IMR-90 (cell line): ENCODE measurements around the gene TGFB2. TPM values are rescaled to one million over a fixed set of nuclear protein-coding genes. Genes with fewer than 3 reads are reported as not detected.

Source experiments
- CTCF ChIP-seq: conservative IDR thresholded peaks from 2 replicates; pipeline ENCODE4 v1.5.1; 2012; ENCODE audit warnings: mild to moderate bottlenecking, low read depth, low read length, improper control_type of control experiment
- polyA plus RNA-seq, 3 experiments: library from polyadenylated mRNA; depleted of rRNA; stranded (reverse); fragments of >200 nt; gene quantifications; 2 replicates each; pipeline ENCODE4 v1.2.3, GENCODE V29; 2012; ENCODE audit warnings: low replicate concordance in 1 of 3
- total RNA-seq: library from RNA; depleted of rRNA; stranded (reverse); fragments of >200 nt; gene quantifications from 2 replicates; pipeline ENCODE4 v1.2.3, GENCODE V29; 2012

TGFB2 gene
- total and polyA plus RNA-seq, 2 of the 4 experiments (the other 2 are of a cell fraction) = 3.7 to 3.8 TPM

- TF ChIP-seq CTCF = no peak
These were observed 24.8 kb downstream of the TGFB2 start (continued) for GRCh38 chr1:218369688-218370511.
